Lower leg skin (tissue), 4 donors: ENCODE data around the gene PPP2R5D. TPM values are rescaled to one million over a fixed set of nuclear protein-coding genes. Genes with fewer than 3 reads are reported as not detected.

Experiments
- DNase-seq, 2 donors: peaks; one replicate each; pipeline ENCODE4 v3.0.0-alpha.2; 2019; ENCODE audit warnings: low spot score in 2 of 2
- H3K4me3 ChIP-seq: fragments of 200-600 bp; sonication (generic); 2 replicates; pipeline ENCODE4 v1.5.1; 2017; ENCODE audit warnings: mild to moderate bottlenecking, low read depth; ENCODE audit not compliant: poor library complexity, severe bottlenecking
- POLR2A ChIP-seq, 2 donors: fragments of 450-650 bp; IDR thresholded peaks; one replicate each; pipeline ENCODE4 v1.6.1; 2016 to 2017; ENCODE audit warnings: antibody characterized with exemption in 2 of 2, mild to moderate bottlenecking in 1 of 2, moderate library complexity in 1 of 2
- WGBS, 2 donors: methylation state at CpG; one replicate each; pipeline ENCODE4 v1.1.5; 2018; 5-methylcytosine and 5-hydroxymethylcytosine counted together
- intact Hi-C: fragments of 100-400 bp; cut with DNase I; formaldehyde crosslinking; loops from one replicate; pipeline ENCODE4 v1.15.0; 2023; ENCODE audit warnings: low total_unique reads
- total RNA-seq, 4 donors: library from RNA; depleted of rRNA; stranded (reverse); fragments of >200 nt; gene quantifications; one replicate each; pipeline ENCODE4 v1.1.0, GENCODE V29; 2016
- TF ChIP-seq, protein P1 (sequence below), 3 donors: fragments of 450-650 bp; IDR thresholded peaks; one replicate each; pipeline ENCODE4 v1.5.1; 2016; ENCODE audit warnings: antibody characterized with exemption in 3 of 3, mild to moderate bottlenecking in 3 of 3, moderate library complexity in 2 of 3

PPP2R5D gene
- total RNA-seq, 4 donors from 2014 or later: 26.3 to 49.4 (median 40.8) TPM

DNA sequence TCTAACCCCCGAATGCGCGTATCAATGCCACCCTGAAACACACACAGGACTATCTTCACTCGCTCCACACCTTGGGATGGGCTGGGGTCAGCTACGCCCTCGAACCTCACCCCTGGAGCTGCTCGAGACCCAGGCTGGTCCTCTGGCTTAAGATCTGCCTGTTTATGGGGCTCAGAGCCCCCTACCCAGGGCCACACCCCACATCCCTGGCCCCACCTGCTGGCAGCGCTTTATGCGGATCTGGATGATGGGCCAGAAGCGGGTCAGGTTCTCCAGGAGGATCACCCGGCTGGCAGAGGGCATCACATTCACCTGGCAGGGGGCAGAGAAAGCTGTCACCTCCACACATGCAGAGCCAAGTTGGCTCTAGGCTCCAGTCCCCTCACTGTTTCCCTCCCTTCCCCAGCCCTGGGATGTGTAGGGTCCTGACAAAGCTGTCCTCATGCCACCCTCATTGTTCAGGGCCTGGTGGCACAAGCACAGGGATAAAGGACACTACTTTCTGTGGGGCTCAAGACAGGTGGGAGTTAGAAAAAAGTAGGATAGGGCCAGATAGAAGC lies 61.1 kb downstream of the PPP2R5D start:
- TF ChIP-seq POLR2A (IDR thresholded peaks at IDR 0.05): no peak
- TF ChIP-seq, protein P1, sequence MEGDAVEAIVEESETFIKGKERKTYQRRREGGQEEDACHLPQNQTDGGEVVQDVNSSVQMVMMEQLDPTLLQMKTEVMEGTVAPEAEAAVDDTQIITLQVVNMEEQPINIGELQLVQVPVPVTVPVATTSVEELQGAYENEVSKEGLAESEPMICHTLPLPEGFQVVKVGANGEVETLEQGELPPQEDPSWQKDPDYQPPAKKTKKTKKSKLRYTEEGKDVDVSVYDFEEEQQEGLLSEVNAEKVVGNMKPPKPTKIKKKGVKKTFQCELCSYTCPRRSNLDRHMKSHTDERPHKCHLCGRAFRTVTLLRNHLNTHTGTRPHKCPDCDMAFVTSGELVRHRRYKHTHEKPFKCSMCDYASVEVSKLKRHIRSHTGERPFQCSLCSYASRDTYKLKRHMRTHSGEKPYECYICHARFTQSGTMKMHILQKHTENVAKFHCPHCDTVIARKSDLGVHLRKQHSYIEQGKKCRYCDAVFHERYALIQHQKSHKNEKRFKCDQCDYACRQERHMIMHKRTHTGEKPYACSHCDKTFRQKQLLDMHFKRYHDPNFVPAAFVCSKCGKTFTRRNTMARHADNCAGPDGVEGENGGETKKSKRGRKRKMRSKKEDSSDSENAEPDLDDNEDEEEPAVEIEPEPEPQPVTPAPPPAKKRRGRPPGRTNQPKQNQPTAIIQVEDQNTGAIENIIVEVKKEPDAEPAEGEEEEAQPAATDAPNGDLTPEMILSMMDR (IDR thresholded peaks at IDR 0.05): no peak
- no peak for DNase-seq
- intact Hi-C loops: no loop called here
- no peak overlapping the region for H3K4me3 ChIP-seq
- 89% methylated on average over 11 of the region's 11 CpGs for WGBS, 2 donors

DNA sequence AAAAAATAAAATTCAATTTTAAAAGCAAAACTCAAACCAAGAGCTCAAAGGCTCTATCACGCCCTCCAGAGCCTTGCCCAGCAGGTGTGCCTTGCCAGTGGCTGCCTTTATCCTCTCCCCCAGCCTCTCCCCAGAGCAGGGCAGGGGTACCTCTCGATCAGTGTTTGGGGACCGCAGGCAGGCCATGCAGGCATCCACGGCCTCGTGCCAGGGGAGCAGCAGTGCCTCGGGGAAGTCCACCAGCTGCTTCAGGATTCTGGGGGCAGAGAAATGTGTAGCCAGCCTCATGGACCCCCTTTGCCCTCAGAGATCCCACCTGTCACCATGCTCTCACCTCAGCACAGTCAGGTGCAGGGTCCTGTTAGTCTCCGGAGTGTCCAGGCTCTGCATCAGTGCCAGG lies 63.6 kb downstream of the PPP2R5D start:
- TF ChIP-seq, protein P1 (IDR thresholded peaks at IDR 0.05): no peak
- no peak for TF ChIP-seq POLR2A (IDR thresholded peaks at IDR 0.05)
- no peak overlapping the region for H3K4me3 ChIP-seq
- whole genome bisulfite sequencing, 2 donors: 88 to 89% methylated on average over 6 to 7 of the region's 7 CpGs
- DNase-seq: no peak
- intact Hi-C loops: no loop called here

DNA sequence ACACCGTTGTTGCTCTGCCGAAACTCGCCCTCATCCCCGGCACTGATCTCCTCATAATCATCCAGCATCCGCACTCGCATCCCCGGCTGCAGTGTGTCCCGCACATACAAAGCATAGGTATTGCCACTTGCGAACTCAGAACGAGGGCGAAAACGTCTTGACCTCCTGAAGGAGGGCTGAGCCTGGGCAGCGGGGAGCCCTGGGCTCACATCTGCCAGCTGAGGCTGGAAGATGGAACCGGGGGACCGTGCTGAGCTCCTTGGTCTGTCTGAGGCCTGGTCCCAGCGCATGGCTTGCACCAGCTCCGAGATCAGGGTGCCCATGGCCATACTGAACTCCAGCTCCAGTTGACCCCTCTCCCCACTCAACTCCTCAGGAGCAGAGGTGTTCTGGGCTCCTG lies 66.6 kb downstream of the PPP2R5D start:
- WGBS, 2 donors: 91 to 92% methylated on average over 17 of the region's 17 CpGs
- no peak for TF ChIP-seq POLR2A (IDR thresholded peaks at IDR 0.05)
- intact Hi-C loops: no loop called here
- no peak overlapping the region for H3K4me3 ChIP-seq
- no peak for DNase-seq

DNA sequence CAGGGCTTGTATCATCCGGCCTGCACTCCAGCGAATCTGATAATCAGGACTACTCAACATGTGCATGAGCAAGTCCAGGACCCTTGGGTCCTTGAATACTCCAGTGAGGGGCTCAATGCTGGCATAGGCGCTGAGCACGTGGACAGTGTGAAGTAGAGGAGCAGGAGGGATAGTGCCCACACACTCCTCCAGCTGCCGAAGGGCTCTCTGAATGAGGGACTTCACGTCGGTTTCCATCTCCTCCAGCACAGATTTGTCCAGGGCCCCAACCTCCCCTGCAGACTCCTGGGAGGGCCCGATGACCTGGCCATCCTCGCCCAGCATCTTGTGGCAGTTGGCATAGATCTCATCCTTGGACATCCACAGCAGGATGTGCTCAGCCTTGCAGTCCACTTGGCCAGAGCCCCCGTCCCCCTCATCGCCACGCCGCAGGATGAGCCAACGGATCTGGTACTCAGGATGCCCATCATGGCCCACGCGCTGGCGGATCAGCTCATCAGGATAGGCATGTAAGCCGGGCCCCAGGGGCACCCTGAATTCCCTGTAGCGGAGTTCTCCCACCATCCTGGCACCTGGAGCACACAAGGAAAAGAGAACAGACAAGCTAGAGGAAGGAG lies 68.0 kb downstream of the PPP2R5D start:
- H3K4me3 ChIP-seq: no peak overlapping the region
- intact Hi-C loops: no loop called here
- no peak for DNase-seq
- WGBS, 2 donors: 85% methylated on average over 19 of the region's 19 CpGs
- TF ChIP-seq POLR2A (IDR thresholded peaks at IDR 0.05): no peak
- TF ChIP-seq, protein P1 (IDR thresholded peaks at IDR 0.05): no peak

DNA sequence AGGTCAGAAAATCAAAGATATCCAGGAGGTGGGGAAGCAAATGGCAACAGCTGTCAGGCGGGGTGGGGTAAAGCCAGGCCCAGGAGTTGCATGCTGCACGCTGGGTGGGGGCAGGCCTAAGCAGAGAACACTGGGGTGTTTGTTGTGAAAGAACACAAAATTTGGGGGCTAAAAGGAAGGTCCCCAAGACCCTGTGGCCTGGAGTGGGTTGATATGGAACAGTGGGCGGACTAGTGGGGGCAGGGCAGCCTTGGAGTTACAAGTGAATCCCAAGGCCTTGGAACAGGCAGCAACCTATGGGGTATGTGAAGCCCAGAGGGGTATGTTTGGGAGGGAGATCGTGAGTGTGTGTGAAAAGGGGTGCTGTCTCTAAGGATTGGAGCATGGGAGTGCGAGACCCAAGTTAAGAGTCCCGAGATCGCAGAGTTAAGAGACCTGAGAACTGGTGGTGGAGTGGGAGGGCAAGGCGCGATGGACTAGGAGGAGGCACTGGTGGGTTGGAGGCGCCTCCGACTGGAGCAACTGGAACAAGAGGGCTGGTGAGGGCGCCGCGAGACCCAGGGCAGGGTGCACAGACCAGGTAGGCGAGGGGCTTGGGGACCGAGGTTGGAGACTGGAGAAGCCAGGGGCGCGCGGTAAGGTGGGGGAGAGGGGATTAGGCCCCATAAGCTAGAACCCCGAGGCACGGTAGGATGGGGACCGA lies 68.6 kb downstream of the PPP2R5D start:
- WGBS, 2 donors: 11 to 13% methylated on average over 22 of the region's 22 CpGs
- intact Hi-C loops: no loop called here
- H3K4me3 ChIP-seq: peak overlapping the region; percentile 60
- DNase-seq: no peak
- TF ChIP-seq, protein P1 (IDR thresholded peaks at IDR 0.05): no peak
- TF ChIP-seq POLR2A (IDR thresholded peaks at IDR 0.05): no peak

DNA sequence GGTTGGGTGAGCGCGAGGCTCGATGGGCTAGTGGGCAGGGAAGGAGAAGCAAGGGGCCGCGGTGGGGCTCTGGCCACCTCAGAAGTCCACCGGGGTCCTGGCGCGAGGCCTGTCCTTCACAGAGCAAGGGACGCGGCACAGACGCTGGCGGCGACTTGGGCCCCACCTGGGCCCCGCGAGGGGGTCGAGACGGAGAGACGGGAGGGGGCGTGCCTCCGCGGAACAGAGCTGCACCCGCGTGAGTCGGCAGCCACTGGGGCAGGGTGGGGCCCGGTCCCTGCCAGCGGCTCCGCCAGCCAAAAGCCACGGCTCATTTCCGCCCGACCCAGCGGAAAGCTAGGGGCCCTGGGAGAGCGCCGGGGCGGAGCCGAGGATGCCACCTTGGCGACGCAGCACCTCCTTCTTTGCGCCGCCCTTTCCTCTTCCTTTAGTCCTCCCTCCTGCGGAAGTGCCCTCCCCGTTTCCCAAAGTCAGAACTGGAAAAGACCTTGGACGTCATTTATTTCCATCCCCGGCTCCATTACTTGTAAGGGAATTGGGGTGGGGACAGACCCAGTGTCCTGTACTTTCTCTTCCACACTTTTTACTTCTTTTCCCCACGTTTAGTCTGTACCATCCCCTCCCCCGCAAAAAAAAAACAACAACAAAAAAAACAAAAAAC lies 69.3 kb downstream of the PPP2R5D start, which contains the start of gene CUL7:
Gene CUL7 (minus strand): TSS at position 307 of the 661 bp plus-strand sequence. CDS start 1,063 bp downstream, outside the sequence.
- DNase-seq: peak; percentile 93 to 98
- TF ChIP-seq, protein P1 (IDR thresholded peaks at IDR 0.05): no peak
- TF ChIP-seq POLR2A (IDR thresholded peaks at IDR 0.05): peak in 1 of 2 donors; percentile 18
- H3K4me3 ChIP-seq: peak within 1 kb of the TSS; percentile 60
- intact Hi-C loops: no loop called here
- 1% methylated on average over 34 to 39 of the region's 45 CpGs for WGBS, 2 donors
